Panc1 (cell line): ENCODE results near the gene KCNAB2. TPM values are rescaled to one million over a fixed set of nuclear protein-coding genes. Genes with fewer than 3 reads are reported as not detected.

Source experiments
- ATAC-seq: fragments of 200-7000 bp; cut with Tn5 transposase; 2 replicates; pipeline ENCODE4 v1.9.1; 2020; ENCODE audit warnings: mild to moderate bottlenecking, moderate library complexity
- BruUV-seq: library from RNA; stranded (reverse); fragments of 400-500 nt; replicated peaks from 2 replicates; lab custom pipeline; 2021; lab: Mats Ljungman, UMichigan
- CTCF ChIA-PET: fragments of 300-600 bp; sonication (Branson Sonifier 250); formaldehyde crosslinking; loops from one replicate; lab custom pipeline; 2022; ENCODE audit warnings: antibody characterized with exemption; lab: Charles Lee
- POLR2A ChIA-PET: fragments of 300-600 bp; sonication (Branson Sonifier 250); formaldehyde crosslinking; loops from one replicate; lab custom pipeline; 2022; ENCODE audit warnings: antibody characterized with exemption; lab: Charles Lee
- DNase-seq: peaks from one replicate; pipeline ENCODE4 v3.0.0-alpha.2; 2010; ENCODE audit warnings: low read depth, low spot score
- H3K27ac ChIP-seq: 2 replicates; pipeline ENCODE4 v1.5.1; 2011; ENCODE audit warnings: mild to moderate bottlenecking, low read length, inconsistent platforms
- H3K27me3 ChIP-seq: fragments of 200-500 bp; sonication (Bioruptor generic); 2 replicates; pipeline ENCODE4 v1.6.0; 2014; ENCODE audit warnings: low read length, inconsistent platforms; ENCODE audit not compliant: control insufficient read depth, insufficient read depth
- H3K36me3 ChIP-seq: fragments of 200-500 bp; sonication (Bioruptor generic); 2 replicates; pipeline ENCODE4 v1.5.1; 2014; ENCODE audit warnings: inconsistent platforms, mild to moderate bottlenecking, low read length, moderate library complexity; ENCODE audit not compliant: control insufficient read depth, insufficient read depth
- H3K4me1 ChIP-seq: 2 replicates; pipeline ENCODE4 v1.5.1; 2011; ENCODE audit warnings: inconsistent platforms, mild to moderate bottlenecking, low read length, moderate library complexity; ENCODE audit not compliant: control insufficient read depth, insufficient read depth
- H3K4me3 ChIP-seq, 2 experiments: 2 replicates each; pipeline ENCODE4 v1.5.1; 2011 to 2012; ENCODE audit warnings: low read depth in 2 of 2, low read length in 2 of 2, mild to moderate bottlenecking in 2 of 2, inconsistent platforms in 1 of 2, moderate library complexity in 1 of 2
- H3K9me3 ChIP-seq: fragments of 200-500 bp; sonication (Bioruptor generic); 2 replicates; pipeline ENCODE4 v1.5.1; 2014; ENCODE audit warnings: low read depth, mild to moderate bottlenecking, inconsistent platforms, low read length, moderate library complexity; ENCODE audit not compliant: control insufficient read depth, insufficient read depth
- CTCF ChIP-seq: fragments of 450-650 bp; IDR thresholded peaks from 2 replicates; pipeline ENCODE4 v1.5.1; 2017; ENCODE audit warnings: mild to moderate bottlenecking
- POLR2AphosphoS5 ChIP-seq: IDR thresholded peaks from 2 replicates; pipeline ENCODE4 v1.6.1; 2012; ENCODE audit warnings: mild to moderate bottlenecking, low read depth, low read length, moderate library complexity
- SIN3A ChIP-seq: IDR thresholded peaks from 2 replicates; pipeline ENCODE4 v1.6.1; 2012; ENCODE audit warnings: low read depth, mild to moderate bottlenecking, low read length, moderate library complexity, borderline replicate concordance; ENCODE audit not compliant: insufficient read depth
- TCF7L2 ChIP-seq: IDR thresholded peaks from 2 replicates; pipeline ENCODE4 v1.6.1; 2011; ENCODE audit warnings: mild to moderate bottlenecking, low read depth, low read length, inconsistent platforms
- in situ Hi-C: cut with HindIII; loops from 2 replicates; pipeline ENCODE4 v1.10.0; 2016; ENCODE audit warnings: low sequenced_read_pairs, low pct_unique_long_range_greater_than_20kb
- intact Hi-C: fragments of 100-400 bp; cut with micrococcal nuclease; formaldehyde crosslinking; loops from one replicate; pipeline ENCODE4 v1.10.0; 2022; ENCODE audit not compliant: unreplicated experiment
- total RNA-seq: library from RNA; stranded (reverse); gene quantifications from one replicate; pipeline ENCODE4 v1.2.1, GENCODE V29; 2021; ENCODE audit not compliant: unreplicated experiment
- TF ChIP-seq, protein P1 (sequence below), 2 experiments: IDR thresholded peaks; 2 replicates each; pipeline ENCODE4 v1.6.1; 2011 to 2012; ENCODE audit warnings: low read depth in 2 of 2, control low read depth in 1 of 2, low read length in 1 of 2, mild to moderate bottlenecking in 1 of 2, moderate library complexity in 1 of 2; ENCODE audit not compliant: insufficient read depth in 1 of 2

KCNAB2 gene
- total RNA-seq, 1 experiment from 2014 or later, result 27.6 TPM

- ATAC-seq, result no peak
- POLR2A ChIA-PET, result interaction anchor here (0.5 kb wide), 1 partner anchor 11 kb away, joined by 4 read pairs; no protein-coding TSS in a partner anchor
- no TSS peak for BruUV-seq
These were observed 27.9 kb downstream of the KCNAB2 start for GRCh38 chr1:6073480-6074053.

GRCh38 chr1:6074192-6074901, 28.7 kb downstream of the KCNAB2 start:
- no peak overlapping the region for H3K27ac ChIP-seq
- no peak for DNase-seq
- intact Hi-C loops (no loop called here), in situ Hi-C loops (no loop called here)
- ATAC-seq, result no peak
- TF ChIP-seq, protein P1, sequence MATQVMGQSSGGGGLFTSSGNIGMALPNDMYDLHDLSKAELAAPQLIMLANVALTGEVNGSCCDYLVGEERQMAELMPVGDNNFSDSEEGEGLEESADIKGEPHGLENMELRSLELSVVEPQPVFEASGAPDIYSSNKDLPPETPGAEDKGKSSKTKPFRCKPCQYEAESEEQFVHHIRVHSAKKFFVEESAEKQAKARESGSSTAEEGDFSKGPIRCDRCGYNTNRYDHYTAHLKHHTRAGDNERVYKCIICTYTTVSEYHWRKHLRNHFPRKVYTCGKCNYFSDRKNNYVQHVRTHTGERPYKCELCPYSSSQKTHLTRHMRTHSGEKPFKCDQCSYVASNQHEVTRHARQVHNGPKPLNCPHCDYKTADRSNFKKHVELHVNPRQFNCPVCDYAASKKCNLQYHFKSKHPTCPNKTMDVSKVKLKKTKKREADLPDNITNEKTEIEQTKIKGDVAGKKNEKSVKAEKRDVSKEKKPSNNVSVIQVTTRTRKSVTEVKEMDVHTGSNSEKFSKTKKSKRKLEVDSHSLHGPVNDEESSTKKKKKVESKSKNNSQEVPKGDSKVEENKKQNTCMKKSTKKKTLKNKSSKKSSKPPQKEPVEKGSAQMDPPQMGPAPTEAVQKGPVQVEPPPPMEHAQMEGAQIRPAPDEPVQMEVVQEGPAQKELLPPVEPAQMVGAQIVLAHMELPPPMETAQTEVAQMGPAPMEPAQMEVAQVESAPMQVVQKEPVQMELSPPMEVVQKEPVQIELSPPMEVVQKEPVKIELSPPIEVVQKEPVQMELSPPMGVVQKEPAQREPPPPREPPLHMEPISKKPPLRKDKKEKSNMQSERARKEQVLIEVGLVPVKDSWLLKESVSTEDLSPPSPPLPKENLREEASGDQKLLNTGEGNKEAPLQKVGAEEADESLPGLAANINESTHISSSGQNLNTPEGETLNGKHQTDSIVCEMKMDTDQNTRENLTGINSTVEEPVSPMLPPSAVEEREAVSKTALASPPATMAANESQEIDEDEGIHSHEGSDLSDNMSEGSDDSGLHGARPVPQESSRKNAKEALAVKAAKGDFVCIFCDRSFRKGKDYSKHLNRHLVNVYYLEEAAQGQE (IDR thresholded peaks at IDR 0.05; ENCODE audit: insufficient read depth in 1 of 2, low read depth in 2 of 2, low read length in 1 of 2), result no peak
- TF ChIP-seq POLR2AphosphoS5, result no peak
- no peak for TF ChIP-seq CTCF
- TF ChIP-seq TCF7L2, result no peak
- TF ChIP-seq SIN3A, result no peak
- H3K4me3 ChIP-seq, result no peak overlapping the region
- no peaks in the 10 kb centered on the region for H3K4me1 ChIP-seq
- CTCF ChIA-PET, result interaction anchor here (1.1 kb wide), 1 partner anchor 131 kb away, joined by 4 read pairs; no protein-coding TSS in a partner anchor
- H3K9me3 ChIP-seq, result no peaks in the 10 kb centered on the region
- no TSS peak for BruUV-seq
- H3K27me3 ChIP-seq, result no peaks in the 10 kb centered on the region
- POLR2A ChIA-PET, result interaction anchor here (0.5 kb wide), 1 partner anchor 11 kb away, joined by 4 read pairs; no protein-coding TSS in a partner anchor
- no peaks in the 10 kb centered on the region for H3K36me3 ChIP-seq

More at GRCh38 chr1:6073480-6074053, 27.9 kb downstream of the KCNAB2 start:
- no peak overlapping the region for H3K4me3 ChIP-seq
- H3K4me1 ChIP-seq, result no peaks in the 10 kb centered on the region
- no peak overlapping the region for H3K27ac ChIP-seq
- no peak for DNase-seq
- in situ Hi-C loops, result no loop called here
- no peaks in the 10 kb centered on the region for H3K36me3 ChIP-seq
- CTCF ChIA-PET, result no interaction called here
- no peaks in the 10 kb centered on the region for H3K9me3 ChIP-seq
- H3K27me3 ChIP-seq, result no peaks in the 10 kb centered on the region
- intact Hi-C loops, result no loop called here
- TF ChIP-seq, protein P1 (IDR thresholded peaks at IDR 0.05; ENCODE audit: insufficient read depth in 1 of 2, low read depth in 2 of 2, low read length in 1 of 2), result no peak
- TF ChIP-seq SIN3A (no peak), CTCF (no peak), POLR2AphosphoS5 (no peak), TCF7L2 (no peak)
